Glutamatergic neuron (in vitro differentiated cells): ENCODE measurements around the gene ZNF43. TPM values are rescaled to one million over a fixed set of nuclear protein-coding genes. Genes with fewer than 3 reads are reported as not detected.
A peak's percentile ranks its signal among the peaks of the same experiment; 100 is the strongest.
"Not testable (repeated sequence)": the region's sequence is repeated elsewhere in the genome, so short reads cannot be mapped to it uniquely, and the experiment has no call there.

ENCODE experiments used
- DNase-seq: peaks from one replicate; pipeline ENCODE4 v3.0.0; 2022
- H3K27ac Mint-ChIP-seq: one replicate; pipeline ENCODE4 v1.8.0; 2020; ENCODE audit warnings: mild to moderate bottlenecking, mixed read lengths, inconsistent platforms; ENCODE audit not compliant: unreplicated experiment
- H3K27me3 Mint-ChIP-seq: one replicate; pipeline ENCODE4 v1.8.0; 2020; ENCODE audit warnings: mild to moderate bottlenecking, moderate library complexity, mixed read lengths, inconsistent platforms; ENCODE audit not compliant: unreplicated experiment
- H3K36me3 Mint-ChIP-seq: one replicate; pipeline ENCODE4 v1.8.0; 2020; ENCODE audit warnings: mild to moderate bottlenecking, mixed read lengths, inconsistent platforms; ENCODE audit not compliant: unreplicated experiment
- H3K4me1 Mint-ChIP-seq: one replicate; pipeline ENCODE4 v1.8.0; 2020; ENCODE audit warnings: mild to moderate bottlenecking, low read depth, mixed read lengths, inconsistent platforms; ENCODE audit not compliant: unreplicated experiment
- H3K4me3 Mint-ChIP-seq: one replicate; pipeline ENCODE4 v1.8.0; 2020; ENCODE audit warnings: mild to moderate bottlenecking, mixed read lengths, inconsistent platforms; ENCODE audit not compliant: unreplicated experiment
- H3K9me3 Mint-ChIP-seq: one replicate; pipeline ENCODE4 v1.8.0; 2020; ENCODE audit warnings: mild to moderate bottlenecking, moderate library complexity, mixed read lengths, inconsistent platforms; ENCODE audit not compliant: unreplicated experiment
- CTCF ChIP-seq: fragments of 200-600 bp; sonication (generic); IDR thresholded peaks from one replicate; pipeline ENCODE4 v1.5.0; 2021; ENCODE audit not compliant: partially characterized antibody, unreplicated experiment
- total RNA-seq: library from RNA; stranded (reverse); fragmentation: NEBNext Ultra II Directional; extraction: Animal tissue kit (Norgen Biotek cat#: 25700); gene quantifications from one replicate; pipeline ENCODE4 v1.2.1, GENCODE V29; 2021; ENCODE audit not compliant: unreplicated experiment

The ZNF43 gene
- total RNA-seq, 1 donor from 2014 or later = 55.1 TPM

- Mint-ChIP-seq H3K9me3 (peaks cover 21% of the 10 kb centered on the region), H3K27ac (no peak overlapping the region), H3K4me1 (no peaks in the 10 kb centered on the region), H3K27me3 (no peaks in the 10 kb centered on the region), H3K4me3 (no peak overlapping the region), H3K36me3 (peaks cover 52% of the 10 kb centered on the region)
- no peak for DNase-seq
- TF ChIP-seq CTCF = no peak
These were observed 23.5 kb downstream of the ZNF43 start for GRCh38 chr19:21812448-21812847.

- not testable (repeated sequence) for H3K4me3 Mint-ChIP-seq, H3K27ac Mint-ChIP-seq
These were observed 27.5 kb downstream of the ZNF43 start for GRCh38 chr19:21808400-21809000.

GRCh38 chr19:21789466-21790085, 46.4 kb downstream of the ZNF43 start:
- peaks cover 2% of the 10 kb centered on the region for H3K27me3 Mint-ChIP-seq

More at GRCh38 chr19:21808400-21809000, 27.5 kb downstream of the ZNF43 start:
- peaks cover 25% of the 10 kb centered on the region for H3K9me3 Mint-ChIP-seq
- peaks cover 63% of the 10 kb centered on the region for H3K36me3 Mint-ChIP-seq
- not testable (repeated sequence) for H3K4me1 Mint-ChIP-seq, H3K27me3 Mint-ChIP-seq, DNase-seq

GRCh38 chr19:21786936-21787335, 49.0 kb downstream of the ZNF43 start:
- H3K4me3 Mint-ChIP-seq = no peak overlapping the region
- H3K27me3 Mint-ChIP-seq = peaks cover 2% of the 10 kb centered on the region
- peaks cover 2% of the 10 kb centered on the region for H3K9me3 Mint-ChIP-seq
- H3K4me1 Mint-ChIP-seq = no peaks in the 10 kb centered on the region
- H3K27ac Mint-ChIP-seq = no peak overlapping the region
- no peak for DNase-seq
- peaks cover 6% of the 10 kb centered on the region for H3K36me3 Mint-ChIP-seq
- TF ChIP-seq CTCF = no peak

More at GRCh38 chr19:21789466-21790085, 46.4 kb downstream of the ZNF43 start:
- H3K36me3 Mint-ChIP-seq = peaks cover 12% of the 10 kb centered on the region
- TF ChIP-seq CTCF = no peak
- DNase-seq = no peak
- H3K4me3 Mint-ChIP-seq = no peak overlapping the region
- H3K4me1 Mint-ChIP-seq = no peaks in the 10 kb centered on the region
- no peak overlapping the region for H3K27ac Mint-ChIP-seq
- H3K9me3 Mint-ChIP-seq = peaks cover 5% of the 10 kb centered on the region

- not testable (repeated sequence) for H3K9me3 Mint-ChIP-seq, H3K4me1 Mint-ChIP-seq, DNase-seq, H3K27ac Mint-ChIP-seq, H3K4me3 Mint-ChIP-seq, H3K36me3 Mint-ChIP-seq, H3K27me3 Mint-ChIP-seq
These were observed 60.2 kb downstream of the ZNF43 start for GRCh38 chr19:21775792-21776191.

- Mint-ChIP-seq H3K9me3 (peaks cover 6% of the 10 kb centered on the region), H3K4me1 (peaks cover 8% of the 10 kb centered on the region), H3K36me3 (peaks cover 8% of the 10 kb centered on the region), H3K27me3 (peaks cover 6% of the 10 kb centered on the region), H3K4me3 (peak within 1 kb of the TSS; percentile 99), H3K27ac (peak within 1 kb of the TSS; percentile 100)
- TF ChIP-seq CTCF = no peak
- peak; percentile 91 for DNase-seq
These were observed 68.7 kb downstream of the ZNF43 start, which contains the start of gene ZNF100 for GRCh38 chr19:21767065-21767800. Gene ZNF100 (minus strand): TSS chr19:21767579. CDS start chr19:21767429, 150 bp downstream.

GRCh38 chr19:21766705-21767064, 69.3 kb downstream of the ZNF43 start:
- peak; percentile 23 for DNase-seq
- H3K27me3 Mint-ChIP-seq, H3K9me3 Mint-ChIP-seq, H3K4me1 Mint-ChIP-seq: not testable (repeated sequence)
- peaks cover 12% of the 10 kb centered on the region for H3K36me3 Mint-ChIP-seq
- H3K27ac Mint-ChIP-seq = peak overlapping the region; percentile 100
- peak overlapping the region; percentile 99 for H3K4me3 Mint-ChIP-seq
